ENCODE data around the gene ABHD12. TPM values are rescaled to one million over a fixed set of nuclear protein-coding genes. Genes with fewer than 3 reads are reported as not detected.

Gene ABHD12
- total and polyA plus RNA-seq, 2 donors (not counting 1 experiment from before 2014, with no cell fraction given) = 9.6 to 28.3 TPM

DNA sequence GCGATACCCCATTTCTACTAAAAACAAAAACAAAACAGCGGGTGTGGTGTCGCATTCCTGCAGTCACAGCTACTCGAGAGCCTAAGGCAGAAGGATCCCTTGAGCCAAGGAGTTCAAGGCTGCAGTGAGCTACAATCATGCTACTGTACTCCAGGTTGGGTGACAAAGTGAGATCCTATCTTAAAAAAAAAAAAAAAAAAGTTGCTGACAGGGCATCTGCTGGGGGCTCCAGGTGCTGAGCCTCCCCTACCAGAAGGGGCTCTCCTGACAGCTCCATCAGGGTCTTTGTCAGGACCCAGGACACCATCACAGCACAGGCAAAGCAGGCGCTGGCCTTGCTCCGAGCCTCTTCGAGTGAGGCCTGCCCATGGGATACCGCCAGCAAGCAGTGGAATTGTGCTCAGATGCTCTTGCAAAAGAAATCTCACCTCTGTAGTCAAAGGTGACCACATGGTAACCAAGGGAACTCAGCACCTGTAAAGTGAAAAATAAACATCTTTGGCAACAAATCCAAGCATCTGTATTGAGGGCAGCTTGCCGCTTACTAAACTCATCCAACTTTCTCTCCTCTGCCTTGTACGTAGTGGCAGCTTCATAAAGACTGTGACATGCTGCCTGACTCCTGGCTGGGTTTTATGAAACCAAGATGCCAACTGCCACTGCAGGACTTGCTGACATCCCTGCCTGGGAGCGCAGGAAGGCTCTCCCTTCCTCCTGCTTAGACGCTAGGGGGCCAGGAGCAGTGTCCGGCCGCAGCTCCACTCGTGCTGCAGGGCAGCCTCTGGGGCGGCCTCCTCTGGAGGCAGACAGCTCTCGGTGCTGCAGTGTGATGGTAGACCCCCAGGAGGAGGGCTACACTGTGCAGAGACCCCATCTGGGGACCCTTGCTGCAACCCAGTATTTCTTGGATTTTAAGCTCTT, 75.9 kb downstream of the ABHD12 start:
- Mint-ChIP-seq H3K9me3 (ENCODE audit: insufficient read depth) (no peaks in the 10 kb centered on the region), H3K27me3 (no peaks in the 10 kb centered on the region), H3K4me1 (peaks cover 44% of the 10 kb centered on the region), H3K4me3 (no peak overlapping the region), H3K27ac (no peak overlapping the region)
- no peak overlapping the region for H3K4me3 ChIP-seq (ENCODE audit: control extremely low read depth in 1 of 5, extremely low read depth in 1 of 5, insufficient read depth in 1 of 5, low read depth in 2 of 5, low read length in 4 of 5)
- TF ChIP-seq, protein P1, sequence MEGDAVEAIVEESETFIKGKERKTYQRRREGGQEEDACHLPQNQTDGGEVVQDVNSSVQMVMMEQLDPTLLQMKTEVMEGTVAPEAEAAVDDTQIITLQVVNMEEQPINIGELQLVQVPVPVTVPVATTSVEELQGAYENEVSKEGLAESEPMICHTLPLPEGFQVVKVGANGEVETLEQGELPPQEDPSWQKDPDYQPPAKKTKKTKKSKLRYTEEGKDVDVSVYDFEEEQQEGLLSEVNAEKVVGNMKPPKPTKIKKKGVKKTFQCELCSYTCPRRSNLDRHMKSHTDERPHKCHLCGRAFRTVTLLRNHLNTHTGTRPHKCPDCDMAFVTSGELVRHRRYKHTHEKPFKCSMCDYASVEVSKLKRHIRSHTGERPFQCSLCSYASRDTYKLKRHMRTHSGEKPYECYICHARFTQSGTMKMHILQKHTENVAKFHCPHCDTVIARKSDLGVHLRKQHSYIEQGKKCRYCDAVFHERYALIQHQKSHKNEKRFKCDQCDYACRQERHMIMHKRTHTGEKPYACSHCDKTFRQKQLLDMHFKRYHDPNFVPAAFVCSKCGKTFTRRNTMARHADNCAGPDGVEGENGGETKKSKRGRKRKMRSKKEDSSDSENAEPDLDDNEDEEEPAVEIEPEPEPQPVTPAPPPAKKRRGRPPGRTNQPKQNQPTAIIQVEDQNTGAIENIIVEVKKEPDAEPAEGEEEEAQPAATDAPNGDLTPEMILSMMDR (IDR thresholded peaks at IDR 0.05) = no peak
- H4K20me1 ChIP-seq (ENCODE audit: control insufficient read depth, insufficient read depth, low read length, poor library complexity, severe bottlenecking) = no peaks in the 10 kb centered on the region
- H3K4me1 ChIP-seq (ENCODE audit: control insufficient read depth in 2 of 2, insufficient read depth in 2 of 2, low read length in 2 of 2) = peaks cover 27 to 44% of the 10 kb centered on the region in 2 donors
- no peak overlapping the region for H2AFZ ChIP-seq (ENCODE audit: insufficient read depth, low read depth, low read length, poor library complexity, severe bottlenecking)
- intact Hi-C loops (cut with micrococcal nuclease) = loop anchor here (5.0 to 10.0 kb wide), 2 partner anchors 310 to 383 kb away; partner anchors contain the start of genes NANP and ZNF337
- ATAC-seq (ENCODE audit: low read depth) (no peak), DNase-seq (no peak)
- H3K27me3 ChIP-seq (replicated peaks in 1 of 4; ENCODE audit: control extremely low read depth in 1 of 4, control insufficient read depth in 3 of 4, insufficient read depth in 4 of 4, low read length in 3 of 4) = no peaks in the 10 kb centered on the region
- 98% methylated on average over 16 of the region's 17 CpGs for WGBS (ENCODE audit: insufficient coverage)
- H3K4me2 ChIP-seq (replicated peaks; ENCODE audit: low read depth, low read length, poor library complexity, severe bottlenecking) = no peak overlapping the region
- H3K27ac ChIP-seq (ENCODE audit: low read length in 2 of 2) = no peak overlapping the region
- no peak overlapping the region for H3K9ac ChIP-seq (ENCODE audit: low read length)
- CTCF ChIA-PET = interaction anchor here (0.6 to 2.0 kb wide), 5 partner anchors 11 to 85 kb away, joined by 3 to 9 read pairs (median 4); no protein-coding TSS in a partner anchor
- H3K9me3 ChIP-seq (ENCODE audit: control extremely low read depth in 1 of 3, control insufficient read depth in 2 of 3, insufficient read depth in 1 of 3, low read length in 2 of 3) = peaks cover 0 to 2% (median 0%) of the 10 kb centered on the region in 3 donors
- POLR2A ChIA-PET = interaction anchor here (0.7 kb wide), 1 partner anchor 28 kb away, joined by 3 read pairs; no protein-coding TSS in a partner anchor
- no peaks in the 10 kb centered on the region for H3K79me2 ChIP-seq (ENCODE audit: control insufficient read depth, insufficient read depth, low read length)
- peaks cover 0 to under 1% of the 10 kb centered on the region in 2 experiments for H3K36me3 ChIP-seq (replicated peaks in 1 of 2; ENCODE audit: control extremely low read depth in 1 of 2, control insufficient read depth in 1 of 2, extremely low read depth in 1 of 2, insufficient read depth in 2 of 2, low read length in 1 of 2)

DNA sequence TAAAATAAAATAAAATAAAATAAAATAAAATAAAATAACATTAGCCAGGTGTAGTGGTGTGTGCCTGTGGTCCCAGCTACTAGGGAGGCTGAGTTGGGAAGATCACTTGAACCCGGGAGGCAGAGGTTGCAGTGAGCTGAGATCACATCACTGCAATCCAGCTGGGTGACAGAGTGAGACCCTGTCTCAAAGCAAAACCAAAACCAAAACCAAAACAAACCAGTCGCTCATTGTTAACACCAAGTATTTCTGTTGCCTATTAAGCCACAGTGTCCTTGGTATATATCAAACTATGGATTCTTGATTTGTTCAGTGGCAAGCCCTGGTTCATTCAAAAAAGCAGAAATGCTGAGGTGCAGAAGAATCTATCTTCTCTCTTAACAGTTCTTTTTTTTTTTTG, 77.0 kb downstream of the ABHD12 start:
- ChIA-PET POLR2A (no interaction called here), CTCF (interaction anchor here (1.1 kb wide), 1 partner anchor 12 kb away, joined by 4 read pairs; no protein-coding TSS in a partner anchor)
- intact Hi-C loops (cut with micrococcal nuclease) = loop anchor here (5.0 to 10.0 kb wide), 2 partner anchors 311 to 384 kb away; partner anchors contain the start of genes NANP and ZNF337
- no peaks in the 10 kb centered on the region for H3K9me3 Mint-ChIP-seq (ENCODE audit: insufficient read depth)
- Histone ChIP-seq H2AFZ (ENCODE audit: insufficient read depth, low read depth, low read length, poor library complexity, severe bottlenecking) (no peak overlapping the region), H3K9ac (ENCODE audit: low read length) (no peak overlapping the region), H3K36me3 (replicated peaks in 1 of 2; ENCODE audit: control extremely low read depth in 1 of 2, control insufficient read depth in 1 of 2, extremely low read depth in 1 of 2, insufficient read depth in 2 of 2, low read length in 1 of 2) (no peaks in the 10 kb centered on the region), H3K79me2 (ENCODE audit: control insufficient read depth, insufficient read depth, low read length) (no peaks in the 10 kb centered on the region), H3K4me1 (ENCODE audit: control insufficient read depth in 2 of 2, insufficient read depth in 2 of 2, low read length in 2 of 2) (peaks cover 17 to 33% of the 10 kb centered on the region in 2 donors), H3K4me2 (replicated peaks; ENCODE audit: low read depth, low read length, poor library complexity, severe bottlenecking) (no peak overlapping the region), H3K9me3 (ENCODE audit: control extremely low read depth in 1 of 3, control insufficient read depth in 2 of 3, insufficient read depth in 1 of 3, low read length in 2 of 3) (peaks cover 0 to 2% (median 0%) of the 10 kb centered on the region in 3 donors), H3K27me3 (replicated peaks in 1 of 4; ENCODE audit: control extremely low read depth in 1 of 4, control insufficient read depth in 3 of 4, insufficient read depth in 4 of 4, low read length in 3 of 4) (no peaks in the 10 kb centered on the region), H3K4me3 (ENCODE audit: control extremely low read depth in 1 of 5, extremely low read depth in 1 of 5, insufficient read depth in 1 of 5, low read depth in 2 of 5, low read length in 4 of 5) (no peak overlapping the region), H3K27ac (ENCODE audit: low read length in 2 of 2) (no peak overlapping the region), H4K20me1 (ENCODE audit: control insufficient read depth, insufficient read depth, low read length, poor library complexity, severe bottlenecking) (no peaks in the 10 kb centered on the region)
- TF ChIP-seq, protein P1 (IDR thresholded peaks at IDR 0.05) = no peak
- no peak for TF ChIP-seq EZH2 (IDR thresholded peaks at IDR 0.05; ENCODE audit: borderline replicate concordance, insufficient read depth, low read depth, low read length, poor library complexity, severe bottlenecking)
- ATAC-seq (ENCODE audit: low read depth) (no peak), DNase-seq (no peak)
- no peak overlapping the region for H3K4me3 Mint-ChIP-seq
- H3K27me3 Mint-ChIP-seq = no peaks in the 10 kb centered on the region
- peaks cover 38% of the 10 kb centered on the region for H3K4me1 Mint-ChIP-seq
- H3K27ac Mint-ChIP-seq = no peak overlapping the region
- no CpG with 5 or more reads among the region's 2 CpGs for WGBS (ENCODE audit: insufficient coverage)
